A549 (cell line): ENCODE data around the gene CEBPA. TPM values are rescaled to one million over a fixed set of nuclear protein-coding genes. Genes with fewer than 3 reads are reported as not detected.

Source experiments
- ATAC-seq, 2 experiments: fragments of 200-7000 bp in 1 of 2; fragments of >200 bp in 1 of 2; cut with Nextera tagmentation in 1 of 2; cut with Tn5 transposase in 1 of 2; 3 replicates each; pipeline versions ENCODE4 v1.8.0 to v1.9.1; 2018 to 2020; ENCODE audit warnings: mild to moderate bottlenecking in 1 of 2, moderate library complexity in 1 of 2
- CTCF ChIA-PET: fragments of 300-600 bp; sonication (Branson Sonifier 250); formaldehyde crosslinking; extraction: SDS; loops from one replicate; lab custom pipeline; 2021; ENCODE audit warnings: antibody characterized with exemption, inconsistent platforms; lab: Yijun Ruan, JAX
- POLR2A ChIA-PET: fragments of 350-600 bp; formaldehyde crosslinking; extraction: SDS; loops from one replicate; lab custom pipeline; 2021; ENCODE audit warnings: antibody characterized with exemption, inconsistent platforms; lab: Yijun Ruan, JAX
- DNase-seq, 2 experiments: peaks; one replicate each; pipeline versions ENCODE4 v3.0.0 to v3.0.0-alpha.2; 2011 to 2016; ENCODE audit warnings: low read depth in 1 of 2, low spot score in 1 of 2
- FAIRE-seq: peaks from 2 replicates; lab custom pipeline; 2011; peaks lifted over from hg19 to GRCh38; lab: Jason Lieb, UNC
- H3K27ac ChIP-seq, 2 experiments: fragments of >200 bp; sonication (Bioruptor Twin); formaldehyde crosslinking; 3 replicates each; pipeline ENCODE4 v1.5.1; 2016 to 2017
- H3K4me1 ChIP-seq: fragments of >200 bp; sonication (Bioruptor Twin); formaldehyde crosslinking; 3 replicates; pipeline ENCODE4 v1.6.1; 2016
- H3K4me2 ChIP-seq: fragments of >200 bp; sonication (Bioruptor Twin); formaldehyde crosslinking; 3 replicates; pipeline ENCODE4 v1.6.1; 2016
- H3K4me3 ChIP-seq: fragments of >200 bp; sonication (Bioruptor Twin); formaldehyde crosslinking; 3 replicates; pipeline ENCODE4 v1.5.1; 2016
- H3K9me3 ChIP-seq: fragments of >200 bp; sonication (Bioruptor Twin); formaldehyde crosslinking; 3 replicates; pipeline ENCODE4 v1.6.1; 2016
- ATOH8 ChIP-seq: fragments of 250-450 bp; sonication (Bioruptor Pico); IDR thresholded peaks from 2 replicates; pipeline ENCODE4 v1.5.0; 2020; ENCODE audit warnings: low read depth, mild to moderate bottlenecking, moderate library complexity
- BCL3 ChIP-seq: fragments of >200 bp; sonication (Bioruptor Twin); formaldehyde crosslinking; IDR thresholded peaks from 3 replicates; pipeline ENCODE4 v1.6.1; 2016
- BHLHE40 ChIP-seq: IDR thresholded peaks from 2 replicates; pipeline ENCODE4 v1.6.1; 2012; ENCODE audit warnings: low read depth, low read length, inconsistent platforms
- CHD4 ChIP-seq: fragments of 200-600 bp; sonication (generic); IDR thresholded peaks from 2 replicates; pipeline ENCODE4 v1.6.1; 2016; ENCODE audit warnings: antibody characterized with exemption, mild to moderate bottlenecking, borderline replicate concordance
- E2F6 ChIP-seq: IDR thresholded peaks from 2 replicates; pipeline ENCODE4 v1.6.1; 2012; ENCODE audit warnings: low read depth, borderline replicate concordance
- EHMT2 ChIP-seq: fragments of 200-600 bp; sonication (generic); IDR thresholded peaks from 2 replicates; pipeline ENCODE4 v1.6.1; 2016; ENCODE audit warnings: antibody characterized with exemption, low read depth, mild to moderate bottlenecking, moderate library complexity
- EP300 ChIP-seq, 2 experiments: fragments of >200 bp; sonication (Bioruptor Twin); formaldehyde crosslinking; IDR thresholded peaks; 2 replicates in 1 of 2; 3 replicates in 1 of 2; pipeline ENCODE4 v1.6.1; 2016 to 2017
- ESRRA ChIP-seq: fragments of 150-350 bp; IDR thresholded peaks from 2 replicates; pipeline ENCODE4 v1.6.1; 2014; ENCODE audit warnings: mild to moderate bottlenecking, low read length, borderline replicate concordance
- FOXS1 ChIP-seq: fragments of 250-450 bp; sonication (Bioruptor Pico); IDR thresholded peaks from 2 replicates; pipeline ENCODE4 v1.5.0; 2020; ENCODE audit warnings: mild to moderate bottlenecking, moderate library complexity
- GATA3 ChIP-seq: IDR thresholded peaks from 2 replicates; pipeline ENCODE4 v1.6.1; 2012; ENCODE audit warnings: borderline replicate concordance
- HDAC2 ChIP-seq: fragments of 200-600 bp; sonication (generic); IDR thresholded peaks from 2 replicates; pipeline ENCODE4 v1.6.1; 2016
- HES2 ChIP-seq: fragments of >200 bp; sonication (Bioruptor Twin); formaldehyde crosslinking; IDR thresholded peaks from 2 replicates; pipeline ENCODE4 v1.6.1; 2016
- JUN ChIP-seq, 2 experiments: fragments of >200 bp; sonication (Bioruptor Twin); formaldehyde crosslinking; IDR thresholded peaks; 2 replicates in 1 of 2; 3 replicates in 1 of 2; pipeline ENCODE4 v1.6.1; 2016 to 2017
- JUNB ChIP-seq: fragments of >200 bp; sonication (Bioruptor Twin); formaldehyde crosslinking; IDR thresholded peaks from 2 replicates; pipeline ENCODE4 v1.6.1; 2016
- MAZ ChIP-seq: fragments of 150-350 bp; IDR thresholded peaks from 2 replicates; pipeline ENCODE4 v1.6.1; 2014; ENCODE audit warnings: antibody characterized with exemption, low read depth, low read length, borderline replicate concordance
- MYC ChIP-seq: IDR thresholded peaks from 2 replicates; pipeline ENCODE4 v1.6.1; 2012; ENCODE audit warnings: mild to moderate bottlenecking, inconsistent platforms, low read length, improper control_type of control experiment, borderline replicate concordance
- NFE2L2 ChIP-seq: fragments of 150-350 bp; conservative IDR thresholded peaks from 2 replicates; pipeline ENCODE4 v1.6.1; 2014; ENCODE audit warnings: low read length
- PBX3 ChIP-seq: IDR thresholded peaks from 2 replicates; pipeline ENCODE4 v1.6.1; 2012
- POLR2AphosphoS2 ChIP-seq: conservative IDR thresholded peaks from 2 replicates; pipeline ENCODE4 v1.6.1; 2012; ENCODE audit warnings: low read length, improper control_type of control experiment, inconsistent platforms
- RFX5 ChIP-seq: fragments of 450-650 bp; IDR thresholded peaks from 2 replicates; pipeline ENCODE4 v1.7.1; 2014; ENCODE audit warnings: antibody characterized with exemption, mild to moderate bottlenecking, moderate library complexity
- TP53 ChIP-seq: fragments of 250-450 bp; sonication (Bioruptor Pico); IDR thresholded peaks from 2 replicates; pipeline ENCODE4 v1.5.0; 2021; ENCODE audit warnings: mild to moderate bottlenecking, moderate library complexity
- USF2 ChIP-seq: fragments of 450-650 bp; IDR thresholded peaks from 2 replicates; pipeline ENCODE4 v1.6.1; 2014; ENCODE audit warnings: antibody characterized with exemption
- ZSCAN20 ChIP-seq: fragments of 250-450 bp; sonication (Bioruptor Pico); IDR thresholded peaks from 2 replicates; pipeline ENCODE4 v1.8.0; 2022; ENCODE audit warnings: mild to moderate bottlenecking, moderate library complexity
- WGBS: methylation state at CpG from one replicate; pipeline ENCODE4 v1.1.6; 2017; ENCODE audit errors: missing lambda C conversion rate; 5-methylcytosine and 5-hydroxymethylcytosine counted together
- polyA plus RNA-seq, 4 experiments: library from polyadenylated mRNA; depleted of rRNA in 3 of 4; stranded (reverse); fragments of >200 nt; fragmentation: RNase III in 1 of 4; extraction: RNeasy Plus Mini Kit Qiagen cat#74134 plus additional on column Dnase treatment in 1 of 4; gene quantifications; 2 replicates in 3 of 4; 3 replicates in 1 of 4; pipeline ENCODE4 v1.2.3, GENCODE V29; 2011 to 2017

CEBPA gene
- polyA plus RNA-seq, 2 of the 4 experiments (the other 2 are of a cell fraction) = 3.5 to 6.6 TPM

GRCh38 chr19:33252418-33252962 lies 49.8 kb downstream of the CEBPA start:
- Histone ChIP-seq H3K4me1 (peaks cover 13% of the 10 kb centered on the region), H3K27ac (no peak overlapping the region), H3K4me3 (no peak overlapping the region), H3K4me2 (no peak overlapping the region), H3K9me3 (no peaks in the 10 kb centered on the region)
- TF ChIP-seq HDAC2 = no peak
- WGBS = 53% methylated on average over 4 of the region's 4 CpGs
- POLR2A ChIA-PET = interaction anchor here (1.1 kb wide), 1 partner anchor 50 kb away, joined by 4 read pairs; the partner anchor contains the start of gene CEBPA
- CTCF ChIA-PET = interaction anchor here (0.9 to 11.5 kb wide), 10 partner anchors 8 to 525 kb away, joined by 3 to 105 read pairs (median 8); partner anchors contain the start of gene CEBPA
- DNase-seq (no peak), ATAC-seq (no peak), FAIRE-seq (no peak)

- no peaks in the 10 kb centered on the region for H3K9me3 ChIP-seq
- FAIRE-seq = no peak
- H3K4me2 ChIP-seq = no peak overlapping the region
- peaks cover 13% of the 10 kb centered on the region for H3K4me1 ChIP-seq
- WGBS = 66% methylated on average over 17 of the region's 17 CpGs
- no peak for TF ChIP-seq MYC
- no peak for TF ChIP-seq JUNB
- TF ChIP-seq USF2 = no peak
- no peak for TF ChIP-seq PBX3
- no peak for TF ChIP-seq BCL3
- no peak for TF ChIP-seq GATA3
- no peak for TF ChIP-seq BHLHE40
- TF ChIP-seq EP300 (IDR thresholded peaks at IDR 0.05) = no peak
- TF ChIP-seq HES2 = no peak
- TF ChIP-seq TP53 (CRISPR knock-in tag) = no peak
- no peak for TF ChIP-seq POLR2AphosphoS2
- ChIA-PET POLR2A (interaction anchor here (0.5 kb wide), 1 partner anchor 20 kb away, joined by 3 read pairs; no protein-coding TSS in a partner anchor), CTCF (interaction anchor here (0.9 to 11.5 kb wide), 9 partner anchors 9 to 526 kb away, joined by 3 to 105 read pairs (median 5); partner anchors contain the start of gene CEBPA)
- no peak overlapping the region for H3K4me3 ChIP-seq
- H3K27ac ChIP-seq = no peak overlapping the region
- DNase-seq = no peak
- no peak for ATAC-seq
Observed at GRCh38 chr19:33251526-33252090, 50.7 kb downstream of the CEBPA start.

- peaks cover 2% of the 10 kb centered on the region for H3K9me3 ChIP-seq
- ATAC-seq (no peak), FAIRE-seq (no peak), DNase-seq (no peak)
- TF ChIP-seq CHD4 (no peak), RFX5 (no peak), ATOH8 (no peak), FOXS1 (CRISPR knock-in tag) (no peak), EHMT2 (no peak), JUN (IDR thresholded peaks at IDR 0.05) (no peak), E2F6 (no peak), ZSCAN20 (no peak), NFE2L2 (no peak), ESRRA (no peak), MAZ (no peak)
- ChIA-PET CTCF (interaction anchor here (1.0 to 11.5 kb wide), 5 partner anchors 9 to 520 kb away, joined by 3 to 105 read pairs (median 7); no protein-coding TSS in a partner anchor), POLR2A (no interaction called here)
- 60% methylated on average over 10 of the region's 12 CpGs for WGBS
- H3K4me3 ChIP-seq = no peak overlapping the region
- H3K4me1 ChIP-seq = peaks cover 13% of the 10 kb centered on the region
- no peak overlapping the region for H3K4me2 ChIP-seq
- H3K27ac ChIP-seq = no peak overlapping the region
Observed at GRCh38 chr19:33251076-33251475, 51.3 kb downstream of the CEBPA start.
